KMS-11 (cell line): Measurements from ENCODE around the gene LRRC30.

Source experiments
- H2AFZ ChIP-seq: fragments of 200-600 bp; sonication (generic); 2 replicates; pipeline ENCODE4 v1.6.1; 2016; ENCODE audit warnings: antibody characterized with exemption, mixed run types, low read depth
- H3K27ac ChIP-seq: fragments of 200-600 bp; sonication (generic); 2 replicates; pipeline ENCODE4 v1.6.1; 2016; ENCODE audit warnings: mild to moderate bottlenecking, mixed run types
- H3K27me3 ChIP-seq: fragments of 200-600 bp; sonication (generic); 2 replicates; pipeline ENCODE4 v1.6.1; 2017; ENCODE audit warnings: mild to moderate bottlenecking, low read depth, mixed run types, moderate library complexity; ENCODE audit not compliant: insufficient read depth
- H3K36me3 ChIP-seq: fragments of 200-600 bp; sonication (generic); 2 replicates; pipeline ENCODE4 v1.6.1; 2017; ENCODE audit warnings: mild to moderate bottlenecking, mixed run types; ENCODE audit not compliant: insufficient read depth
- H3K4me1 ChIP-seq: fragments of 200-600 bp; sonication (generic); 2 replicates; pipeline ENCODE4 v1.6.1; 2016; ENCODE audit warnings: mild to moderate bottlenecking, low read depth, mixed run types; ENCODE audit not compliant: poor library complexity, severe bottlenecking
- H3K4me2 ChIP-seq: fragments of 200-600 bp; sonication (generic); 2 replicates; pipeline ENCODE4 v1.7.0; 2016; ENCODE audit warnings: mild to moderate bottlenecking, mixed run types
- H3K4me3 ChIP-seq: fragments of 200-600 bp; sonication (generic); IDR thresholded peaks from 2 replicates; pipeline ENCODE4 v1.6.1; 2017; ENCODE audit warnings: low read depth, low read length, mixed read lengths; ENCODE audit not compliant: insufficient read depth
- H3K79me2 ChIP-seq: fragments of 200-600 bp; sonication (generic); 2 replicates; pipeline ENCODE4 v1.6.1; 2016; ENCODE audit warnings: low read depth, mixed run types; ENCODE audit not compliant: insufficient read depth
- H3K9ac ChIP-seq: fragments of 200-600 bp; sonication (generic); 2 replicates; pipeline ENCODE4 v1.6.1; 2016; ENCODE audit warnings: mild to moderate bottlenecking, mixed run types
- H4K20me1 ChIP-seq: fragments of 200-600 bp; sonication (generic); 2 replicates; pipeline ENCODE4 v1.6.1; 2016; ENCODE audit warnings: mild to moderate bottlenecking, mixed run types; ENCODE audit not compliant: insufficient read depth
- TF ChIP-seq, protein P1 (sequence below): fragments of 200-600 bp; sonication (generic); conservative IDR thresholded peaks from 2 replicates; pipeline ENCODE4 v1.6.1; 2017; ENCODE audit warnings: low read depth, mild to moderate bottlenecking, antibody characterized with exemption, low read length, moderate library complexity, mixed read lengths

LRRC30 gene

DNA sequence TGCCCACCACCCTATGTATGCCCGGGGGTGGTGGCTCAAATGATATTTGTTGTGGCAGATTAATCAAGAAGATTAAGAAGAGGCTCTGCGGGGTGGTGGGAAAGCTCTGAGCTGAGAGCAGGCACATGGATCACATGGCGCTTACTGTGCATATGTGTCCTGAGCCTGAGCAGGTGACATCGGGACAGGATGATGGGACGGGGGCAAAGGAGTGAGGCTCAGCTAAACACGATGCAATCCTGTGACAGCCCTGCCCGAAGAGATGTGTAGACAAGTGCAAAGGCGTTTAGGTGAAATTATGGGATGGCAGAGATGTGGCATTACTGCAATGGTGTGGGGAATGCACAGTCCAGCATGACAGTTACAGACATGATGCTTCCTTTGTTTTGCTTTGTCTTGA lies 6.0 kb downstream of the LRRC30 start:
- Histone ChIP-seq H3K9ac (no peak overlapping the region), H3K79me2 (no peaks in the 10 kb centered on the region), H3K4me1 (no peaks in the 10 kb centered on the region), H3K27ac (no peak overlapping the region), H3K4me2 (no peak overlapping the region), H3K27me3 (no peaks in the 10 kb centered on the region), H2AFZ (no peak overlapping the region), H3K4me3 (no peak overlapping the region), H3K36me3 (no peaks in the 10 kb centered on the region), H4K20me1 (no peaks in the 10 kb centered on the region)
- TF ChIP-seq, protein P1, sequence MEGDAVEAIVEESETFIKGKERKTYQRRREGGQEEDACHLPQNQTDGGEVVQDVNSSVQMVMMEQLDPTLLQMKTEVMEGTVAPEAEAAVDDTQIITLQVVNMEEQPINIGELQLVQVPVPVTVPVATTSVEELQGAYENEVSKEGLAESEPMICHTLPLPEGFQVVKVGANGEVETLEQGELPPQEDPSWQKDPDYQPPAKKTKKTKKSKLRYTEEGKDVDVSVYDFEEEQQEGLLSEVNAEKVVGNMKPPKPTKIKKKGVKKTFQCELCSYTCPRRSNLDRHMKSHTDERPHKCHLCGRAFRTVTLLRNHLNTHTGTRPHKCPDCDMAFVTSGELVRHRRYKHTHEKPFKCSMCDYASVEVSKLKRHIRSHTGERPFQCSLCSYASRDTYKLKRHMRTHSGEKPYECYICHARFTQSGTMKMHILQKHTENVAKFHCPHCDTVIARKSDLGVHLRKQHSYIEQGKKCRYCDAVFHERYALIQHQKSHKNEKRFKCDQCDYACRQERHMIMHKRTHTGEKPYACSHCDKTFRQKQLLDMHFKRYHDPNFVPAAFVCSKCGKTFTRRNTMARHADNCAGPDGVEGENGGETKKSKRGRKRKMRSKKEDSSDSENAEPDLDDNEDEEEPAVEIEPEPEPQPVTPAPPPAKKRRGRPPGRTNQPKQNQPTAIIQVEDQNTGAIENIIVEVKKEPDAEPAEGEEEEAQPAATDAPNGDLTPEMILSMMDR: no peak

DNA sequence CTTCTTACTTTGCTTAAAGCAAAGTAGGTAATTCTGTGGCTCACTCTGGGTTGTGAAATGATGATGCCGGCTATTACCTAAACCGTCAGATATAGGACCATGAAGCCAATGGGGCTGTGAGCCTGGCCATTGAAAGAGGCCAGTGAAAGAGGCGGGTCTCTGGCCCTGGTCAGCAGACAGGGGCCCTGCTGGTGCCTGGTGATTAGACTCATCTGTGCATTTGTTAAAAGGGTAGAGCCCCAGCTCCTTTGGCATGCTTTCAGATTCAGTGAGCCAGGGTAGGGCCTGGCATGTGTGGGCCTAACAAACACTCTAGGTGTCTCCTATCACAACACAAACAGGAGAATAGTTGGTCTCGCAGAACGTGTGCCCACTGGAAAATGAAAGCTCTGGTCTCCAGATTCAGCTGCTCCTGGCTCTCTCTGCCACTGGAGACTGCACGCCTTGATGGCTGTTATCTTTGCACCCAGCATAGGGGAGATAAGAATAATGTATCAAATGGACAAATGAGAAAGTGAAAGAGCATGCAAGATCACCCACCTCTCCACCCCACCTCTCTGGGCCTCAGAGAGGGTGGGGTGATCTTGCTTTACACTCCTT lies 6.9 kb downstream of the LRRC30 start:
- H3K27ac ChIP-seq: no peak overlapping the region
- no peaks in the 10 kb centered on the region for H3K27me3 ChIP-seq
- H2AFZ ChIP-seq: no peak overlapping the region
- H4K20me1 ChIP-seq: no peaks in the 10 kb centered on the region
- no peaks in the 10 kb centered on the region for H3K4me1 ChIP-seq
- H3K4me2 ChIP-seq: no peak overlapping the region
- H3K79me2 ChIP-seq: no peaks in the 10 kb centered on the region
- H3K4me3 ChIP-seq: no peak overlapping the region
- H3K36me3 ChIP-seq: no peaks in the 10 kb centered on the region
- H3K9ac ChIP-seq: no peak overlapping the region
- TF ChIP-seq, protein P1: no peak

DNA sequence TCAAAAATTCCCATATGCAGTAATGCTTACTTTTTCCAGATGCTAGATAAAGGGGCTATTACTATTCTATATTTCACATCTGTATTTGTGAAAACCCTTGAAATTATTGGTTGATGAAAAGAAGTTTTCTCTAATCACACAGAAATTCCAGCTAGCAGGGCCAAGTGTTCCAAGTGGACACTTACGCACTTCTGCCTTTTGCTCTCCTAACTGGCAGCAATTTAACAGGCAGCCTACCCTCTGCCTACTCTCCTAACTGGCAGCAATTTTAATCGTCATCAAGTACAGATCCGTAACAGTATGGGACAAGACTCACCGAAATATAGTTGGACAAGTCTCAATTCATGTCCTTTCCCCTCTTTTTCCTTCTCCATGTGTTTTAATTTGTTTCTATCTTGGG lies 12.0 kb downstream of the LRRC30 start:
- no peak overlapping the region for H2AFZ ChIP-seq
- TF ChIP-seq, protein P1: no peak
- H3K36me3 ChIP-seq: no peaks in the 10 kb centered on the region
- H3K27ac ChIP-seq: no peak overlapping the region
- no peaks in the 10 kb centered on the region for H3K27me3 ChIP-seq
- no peak overlapping the region for H3K4me2 ChIP-seq
- H3K79me2 ChIP-seq: no peaks in the 10 kb centered on the region
- no peak overlapping the region for H3K4me3 ChIP-seq
- H3K4me1 ChIP-seq: no peaks in the 10 kb centered on the region
- no peak overlapping the region for H3K9ac ChIP-seq
- H4K20me1 ChIP-seq: no peaks in the 10 kb centered on the region

DNA sequence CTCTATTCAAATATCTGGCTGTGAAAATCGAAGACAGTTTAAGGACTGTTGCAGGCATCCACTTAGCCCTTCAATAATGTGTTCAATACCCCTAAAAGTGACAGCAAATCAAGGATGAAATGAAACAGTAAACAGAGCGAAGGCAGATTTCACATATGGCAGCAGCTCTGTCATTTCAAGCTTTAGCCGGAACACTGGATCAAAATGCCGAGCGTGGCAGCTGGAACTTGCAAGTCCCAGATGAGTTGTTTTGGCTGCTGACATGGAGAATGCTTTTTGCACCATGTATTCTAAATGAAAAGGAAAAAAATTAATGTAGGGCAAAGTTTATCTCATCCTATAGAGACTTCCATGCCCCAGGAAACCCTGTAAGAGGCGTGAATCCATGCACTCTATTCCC lies 18.0 kb downstream of the LRRC30 start:
- H2AFZ ChIP-seq: no peak overlapping the region
- H3K79me2 ChIP-seq: no peaks in the 10 kb centered on the region
- TF ChIP-seq, protein P1: no peak
- H3K4me2 ChIP-seq: no peak overlapping the region
- no peaks in the 10 kb centered on the region for H3K27me3 ChIP-seq
- no peak overlapping the region for H3K27ac ChIP-seq
- H3K4me1 ChIP-seq: no peaks in the 10 kb centered on the region
- H3K4me3 ChIP-seq: no peak overlapping the region
- H3K36me3 ChIP-seq: no peaks in the 10 kb centered on the region
- H3K9ac ChIP-seq: no peak overlapping the region
- no peaks in the 10 kb centered on the region for H4K20me1 ChIP-seq
